ENCODE measurements around the gene GALNT14. TPM values are rescaled to one million over a fixed set of nuclear protein-coding genes. Genes with fewer than 3 reads are reported as not detected.

The GALNT14 gene
- total and polyA plus RNA-seq, 9 of the 15 experiments (the other 6 are each of a cell fraction or from before 2014, with no cell fraction given), result 0.11 TPM; not detected in 8

DNA sequence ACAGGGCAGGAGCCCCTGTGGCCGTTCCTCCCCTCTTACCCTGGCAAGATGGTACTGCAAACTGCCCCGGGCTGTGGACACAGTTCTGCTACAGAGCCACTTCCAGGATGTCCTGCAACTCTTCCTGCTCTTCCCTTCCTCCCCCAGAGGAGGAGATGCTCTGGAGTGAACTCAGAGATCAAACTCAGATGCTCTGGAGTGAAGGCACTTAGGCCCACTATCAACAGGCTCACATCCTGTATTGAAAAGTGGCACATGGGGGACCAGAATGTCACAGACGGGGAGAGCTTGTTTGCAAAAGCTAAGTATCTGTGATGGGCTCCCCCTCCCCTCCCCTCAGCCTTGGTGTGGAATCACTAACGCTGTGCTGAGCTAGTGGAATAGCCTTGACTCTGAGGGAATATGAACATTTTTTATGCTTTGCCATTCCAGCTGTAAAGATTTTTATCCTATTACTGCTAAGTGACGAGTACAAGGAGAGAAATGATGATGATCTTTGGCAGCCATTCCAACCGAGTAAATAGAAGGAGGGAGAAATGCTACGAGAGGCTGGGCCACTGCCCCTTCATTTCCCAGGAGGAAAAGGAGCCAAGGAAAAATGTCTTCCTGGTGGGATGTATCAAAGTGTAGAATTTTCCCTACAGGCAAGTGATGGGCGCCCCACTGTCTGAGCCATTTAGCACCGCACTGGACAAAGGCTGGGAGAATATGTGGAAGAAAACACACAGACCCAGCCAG is 152.6 kb downstream of the GALNT14 start:
- Histone ChIP-seq H2AFZ (ENCODE audit: low read depth, low read length) (no peak overlapping the region), H3K9me1 (ENCODE audit: control insufficient read depth, insufficient read depth, low read length) (no peaks in the 10 kb centered on the region), H3K79me2 (ENCODE audit: control insufficient read depth, insufficient read depth, low read length) (no peaks in the 10 kb centered on the region), H3K36me3 (ENCODE audit: control insufficient read depth, insufficient read depth, low read length) (no peaks in the 10 kb centered on the region), H3K9me3 (replicated peaks; ENCODE audit: control insufficient read depth, insufficient read depth, low read depth, low read length) (no peaks in the 10 kb centered on the region), H4K20me1 (replicated peaks; ENCODE audit: control insufficient read depth, insufficient read depth, low read length) (no peaks in the 10 kb centered on the region; the same call in 1 of the 2 replicates), H3K4me3 (no peak overlapping the region), H3K4me1 (replicated peaks in 1 of 2; ENCODE audit: control insufficient read depth in 2 of 2, insufficient read depth in 2 of 2, low read length in 2 of 2) (no peaks in the 10 kb centered on the region), H3K9ac (ENCODE audit: insufficient read depth in 1 of 2, low read depth in 2 of 2, low read length in 2 of 2) (no peak overlapping the region), H3K4me2 (ENCODE audit: insufficient read depth, low read length) (no peak overlapping the region), H3K27me3 (ENCODE audit: control insufficient read depth in 2 of 2, insufficient read depth in 2 of 2, low read length in 2 of 2) (peaks cover 0 to 8% of the 10 kb centered on the region in 2 experiments; a peak in 3 of 5 replicates), H3K27ac (ENCODE audit: extremely low read depth, low read depth, low read length) (no peak overlapping the region)
- no peak for DNase-seq (ENCODE audit: extremely low read depth in 1 of 4, low spot score in 3 of 4)
- BruUV-seq (replicated peaks), result no TSS peak
- in situ Hi-C loops (cut with MboI), result no loop called here
- no peak for FAIRE-seq
- CTCF ChIA-PET (ENCODE audit: low intra/inter-chr PET ratio), result no interaction called here
- TF ChIP-seq SAFB2 (IDR thresholded peaks at IDR 0.05; ENCODE audit: borderline replicate concordance, low read depth, low read length, severe bottlenecking) (no peak), NR2F6 (CRISPR knock-in tag; IDR thresholded peaks at IDR 0.05) (no peak), GATA2 (CRISPR knock-in tag; IDR thresholded peaks at IDR 0.05) (no peak), STAT5B (CRISPR knock-in tag; IDR thresholded peaks at IDR 0.05) (no peak), RBM14 (IDR thresholded peaks at IDR 0.05; ENCODE audit: borderline replicate concordance, insufficient read depth, low read depth, low read length) (no peak), EP400 (IDR thresholded peaks at IDR 0.05) (no peak), CBX1 (IDR thresholded peaks at IDR 0.05; ENCODE audit: low read depth) (no peak), ZNF184 (CRISPR knock-in tag; IDR thresholded peaks at IDR 0.05) (no peak)
- TF ChIP-seq, protein P1, sequence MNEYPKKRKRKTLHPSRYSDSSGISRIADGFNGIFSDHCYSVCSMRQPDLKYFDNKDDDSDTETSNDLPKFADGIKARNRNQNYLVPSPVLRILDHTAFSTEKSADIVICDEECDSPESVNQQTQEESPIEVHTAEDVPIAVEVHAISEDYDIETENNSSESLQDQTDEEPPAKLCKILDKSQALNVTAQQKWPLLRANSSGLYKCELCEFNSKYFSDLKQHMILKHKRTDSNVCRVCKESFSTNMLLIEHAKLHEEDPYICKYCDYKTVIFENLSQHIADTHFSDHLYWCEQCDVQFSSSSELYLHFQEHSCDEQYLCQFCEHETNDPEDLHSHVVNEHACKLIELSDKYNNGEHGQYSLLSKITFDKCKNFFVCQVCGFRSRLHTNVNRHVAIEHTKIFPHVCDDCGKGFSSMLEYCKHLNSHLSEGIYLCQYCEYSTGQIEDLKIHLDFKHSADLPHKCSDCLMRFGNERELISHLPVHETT (CRISPR knock-in tag; conservative IDR thresholded peaks at IDR 0.05 in 1 of 2, IDR thresholded peaks at IDR 0.05 in 1 of 2), result no peak
- TF ChIP-seq, protein P2, sequence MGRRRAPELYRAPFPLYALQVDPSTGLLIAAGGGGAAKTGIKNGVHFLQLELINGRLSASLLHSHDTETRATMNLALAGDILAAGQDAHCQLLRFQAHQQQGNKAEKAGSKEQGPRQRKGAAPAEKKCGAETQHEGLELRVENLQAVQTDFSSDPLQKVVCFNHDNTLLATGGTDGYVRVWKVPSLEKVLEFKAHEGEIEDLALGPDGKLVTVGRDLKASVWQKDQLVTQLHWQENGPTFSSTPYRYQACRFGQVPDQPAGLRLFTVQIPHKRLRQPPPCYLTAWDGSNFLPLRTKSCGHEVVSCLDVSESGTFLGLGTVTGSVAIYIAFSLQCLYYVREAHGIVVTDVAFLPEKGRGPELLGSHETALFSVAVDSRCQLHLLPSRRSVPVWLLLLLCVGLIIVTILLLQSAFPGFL (CRISPR knock-in tag; IDR thresholded peaks at IDR 0.05), result no peak
- TF ChIP-seq, protein P3, sequence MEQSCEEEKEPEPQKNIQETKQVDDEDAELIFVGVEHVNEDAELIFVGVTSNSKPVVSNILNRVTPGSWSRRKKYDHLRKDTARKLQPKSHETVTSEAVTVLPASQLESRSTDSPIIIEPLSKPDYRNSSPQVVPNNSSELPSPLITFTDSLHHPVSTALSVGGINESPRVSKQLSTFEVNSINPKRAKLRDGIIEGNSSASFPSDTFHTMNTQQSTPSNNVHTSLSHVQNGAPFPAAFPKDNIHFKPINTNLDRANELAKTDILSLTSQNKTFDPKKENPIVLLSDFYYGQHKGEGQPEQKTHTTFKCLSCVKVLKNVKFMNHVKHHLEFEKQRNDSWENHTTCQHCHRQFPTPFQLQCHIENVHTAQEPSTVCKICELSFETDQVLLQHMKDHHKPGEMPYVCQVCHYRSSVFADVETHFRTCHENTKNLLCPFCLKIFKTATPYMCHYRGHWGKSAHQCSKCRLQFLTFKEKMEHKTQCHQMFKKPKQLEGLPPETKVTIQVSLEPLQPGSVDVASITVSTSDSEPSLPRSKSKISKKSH (CRISPR knock-in tag; IDR thresholded peaks at IDR 0.05), result no peak
- no peak for ATAC-seq
- intact Hi-C loops (cut with micrococcal nuclease), result no loop called here
- WGBS (ENCODE audit: insufficient coverage, low coverage, missing lambda C conversion rate), result under 1% methylated on average over 9 of the region's 9 CpGs
- POLR2A ChIA-PET, result no interaction called here
